HG02943 (cell line): ENCODE measurements around the gene LKAAEAR1.

Experiments used
- ATAC-seq: cut with Tn5 transposase; IDR thresholded peaks from one replicate; pipeline ENCODE4 v1.9.1; 2021; ENCODE audit warnings: mild to moderate bottlenecking, low read depth, moderate library complexity; ENCODE audit not compliant: unreplicated experiment

The LKAAEAR1 gene

DNA sequence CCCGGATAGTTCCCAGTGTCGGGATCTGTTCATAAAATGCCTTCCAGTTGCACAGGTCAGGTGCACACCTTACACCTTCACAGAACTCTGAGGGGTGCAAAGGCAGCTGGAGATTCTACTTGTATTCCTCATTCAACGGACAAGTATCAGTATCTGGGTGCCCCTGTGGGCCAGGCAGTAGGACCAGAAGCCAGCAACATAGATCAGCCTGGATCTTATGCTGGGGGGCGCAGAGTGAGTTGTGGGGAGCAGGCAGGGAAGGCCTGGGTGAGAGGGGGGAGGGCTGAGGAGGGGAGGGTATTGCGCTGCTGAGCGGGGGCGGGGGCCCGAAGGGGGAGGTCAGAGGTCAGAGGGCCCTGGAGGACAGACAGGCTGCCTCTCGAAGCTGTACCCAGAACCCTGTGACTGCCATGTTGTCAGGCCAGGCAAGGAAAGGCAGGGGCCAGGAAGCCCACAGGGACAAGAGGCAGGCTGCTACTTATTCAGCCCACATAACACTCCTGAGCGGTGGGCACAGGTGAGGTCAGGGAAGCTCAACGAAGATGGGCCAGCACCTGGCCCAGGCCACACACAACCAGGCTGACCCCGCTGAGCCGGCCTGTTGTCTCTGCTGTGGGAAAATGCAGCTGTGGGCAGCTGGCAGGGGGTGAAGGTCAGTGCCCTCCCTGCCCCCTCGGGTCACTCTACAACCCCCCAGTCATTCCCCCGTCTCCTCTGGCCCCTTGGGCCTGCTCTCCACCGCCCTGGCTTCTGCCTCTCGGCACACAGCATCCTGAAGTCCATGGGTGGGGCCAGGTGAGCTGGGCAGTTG is 3.2 kb downstream of the LKAAEAR1 start:
- ATAC-seq, result no peak

DNA sequence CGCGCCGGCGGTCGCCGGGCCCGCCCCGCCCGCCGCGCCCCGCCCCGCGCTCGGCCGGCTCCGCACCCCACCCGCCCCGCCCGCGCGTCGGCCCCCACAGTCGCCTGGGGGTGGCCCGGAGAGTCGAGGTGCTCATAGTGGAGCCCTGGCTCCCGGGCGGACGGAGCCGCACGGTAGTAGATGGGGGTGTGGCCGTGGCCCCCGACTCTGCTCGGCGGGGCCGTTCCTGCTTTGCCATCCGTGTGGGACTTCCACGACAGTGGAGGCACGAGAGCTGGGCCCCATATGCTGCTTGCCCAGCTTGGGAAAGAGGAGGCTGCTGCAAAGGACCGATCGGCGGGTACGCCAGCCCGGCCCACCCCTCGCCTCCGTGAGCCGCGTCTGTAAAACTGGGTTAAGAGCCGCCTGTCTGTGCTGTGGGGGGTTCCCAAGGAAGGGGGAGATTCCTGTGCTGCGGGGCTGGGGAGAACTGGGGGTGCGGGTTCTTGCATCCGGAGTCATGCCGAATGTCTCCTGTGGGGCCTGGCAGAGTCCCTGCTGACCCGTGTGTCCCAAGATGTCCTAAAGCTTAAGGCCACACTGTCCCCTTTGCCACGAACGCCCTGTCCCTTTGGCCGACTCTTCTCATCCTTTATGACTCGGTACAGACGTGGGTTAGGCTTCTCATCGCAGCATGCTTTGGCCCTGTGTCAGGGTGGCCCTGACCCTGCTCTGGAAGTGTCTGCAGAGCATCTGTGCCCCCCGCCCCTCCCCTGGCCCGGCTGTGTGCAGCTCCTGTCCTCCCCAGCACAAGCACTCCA is 4.0 kb downstream of the LKAAEAR1 start, which contains the start of gene OPRL1:
Gene OPRL1, plus strand, starts transcription at position 70 of the 800 bp plus-strand sequence. CDS start 12,639 bp downstream, outside the sequence.
- ATAC-seq, result no peak

DNA sequence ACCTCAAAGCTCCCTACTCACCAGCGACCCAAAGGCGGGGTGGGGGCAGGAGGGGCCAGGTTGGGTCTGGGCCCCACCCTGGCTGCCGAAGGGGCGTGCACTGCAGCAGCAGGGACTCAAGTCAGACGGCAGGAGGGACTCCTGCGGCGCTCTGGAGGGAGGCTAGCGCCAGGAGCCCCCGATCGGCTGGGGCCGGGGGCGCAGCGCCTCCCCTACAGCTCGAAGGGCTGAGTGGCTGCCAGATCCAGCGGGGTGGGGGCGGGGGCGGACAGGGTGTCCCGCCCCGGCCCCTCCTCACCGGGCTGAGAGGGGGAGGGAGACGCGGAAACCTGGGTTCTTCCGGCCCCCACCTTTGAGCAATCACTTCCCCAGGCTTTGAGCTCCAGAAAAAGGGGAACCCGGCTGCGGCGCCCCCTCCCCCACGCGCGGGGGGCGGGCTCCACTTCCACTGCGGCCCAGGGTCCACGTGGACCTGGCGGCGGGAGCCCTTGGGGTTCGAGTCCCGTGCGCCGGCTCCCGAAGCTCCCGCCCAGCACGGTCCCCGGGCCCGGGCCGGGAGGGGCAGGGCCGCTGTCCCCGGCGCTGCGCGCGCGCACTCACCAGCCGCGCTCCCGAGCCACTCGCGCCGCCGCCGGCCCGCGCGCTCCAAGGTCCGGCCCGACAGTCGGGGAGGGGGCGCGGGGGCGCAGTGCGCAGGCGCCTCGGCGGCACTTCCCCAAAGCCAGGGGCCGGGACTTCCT is 4.8 kb downstream of the LKAAEAR1 start, which contains the start of gene RGS19:
Gene RGS19, minus strand, starts transcription at position 246 of the 740 bp plus-strand sequence. CDS start 2,632 bp downstream, outside the sequence.
- ATAC-seq, result no peak

DNA sequence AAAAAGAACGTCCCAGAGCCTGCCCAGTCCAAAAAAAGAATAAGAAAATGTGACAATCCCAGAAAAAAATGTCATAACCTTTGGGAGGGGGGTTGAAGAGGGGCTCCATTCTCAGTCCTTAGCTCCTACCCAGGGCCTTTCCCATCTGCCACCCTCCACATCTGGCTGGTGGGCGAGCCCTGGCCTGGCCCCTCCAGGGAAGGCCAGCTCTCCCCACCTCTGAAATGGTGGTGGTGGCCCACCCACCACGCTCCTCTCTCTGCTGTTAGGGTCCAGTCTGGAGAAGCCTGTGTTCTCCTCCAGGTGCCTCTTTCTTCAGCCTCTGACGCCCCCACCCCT is 5.3 kb downstream of the LKAAEAR1 start:
- no peak for ATAC-seq

DNA sequence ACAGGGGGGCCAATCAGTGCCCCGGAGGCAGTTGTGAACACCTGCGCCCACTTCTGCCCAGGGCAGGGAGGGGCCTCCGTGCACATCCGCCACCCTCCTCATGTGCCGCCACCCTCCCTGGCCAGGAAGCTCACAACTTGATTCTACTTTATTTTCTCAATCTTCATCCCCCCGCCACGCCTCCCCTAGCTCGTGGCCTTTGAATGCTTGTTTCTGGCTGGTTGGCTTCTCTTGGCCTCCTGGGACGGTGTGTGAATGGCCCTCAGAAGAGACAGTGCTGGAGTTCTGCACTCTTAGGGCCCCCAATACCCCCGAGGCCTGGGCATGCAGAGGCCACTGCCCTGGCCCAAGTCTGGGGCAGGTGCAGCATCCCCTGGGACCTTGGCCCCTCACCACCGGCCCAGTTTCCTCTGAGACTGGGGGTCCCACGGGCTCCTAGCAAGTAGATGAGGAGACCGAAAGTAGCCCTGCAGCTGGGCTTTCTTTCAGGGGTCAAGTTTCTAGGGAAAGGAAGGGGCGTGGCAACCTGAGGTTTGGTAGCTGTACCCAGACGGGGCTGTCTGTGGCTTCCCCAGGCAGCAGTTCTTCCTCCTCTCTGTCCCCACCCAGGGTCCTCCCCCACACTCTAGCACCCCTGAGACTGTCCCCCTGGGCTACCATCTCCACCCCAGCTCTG is 6.2 kb downstream of the LKAAEAR1 start:
- no peak for ATAC-seq

DNA sequence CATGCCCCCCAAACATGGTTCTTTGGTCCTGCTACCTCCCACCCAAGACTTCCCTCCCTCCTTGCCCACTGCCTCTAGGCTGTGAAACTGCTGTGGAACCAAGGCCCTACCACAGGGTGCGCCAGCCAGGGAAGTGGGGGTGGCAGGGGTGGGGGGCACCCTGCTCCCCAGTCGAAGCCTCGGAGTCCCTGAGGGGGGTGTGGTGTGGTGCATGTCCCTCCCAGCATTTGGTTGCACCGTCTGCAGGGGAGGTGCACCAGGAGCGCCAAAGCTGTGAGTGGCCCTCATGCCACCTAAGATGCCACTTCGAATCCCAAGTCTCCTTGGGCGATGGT is 6.7 kb downstream of the LKAAEAR1 start:
- no peak for ATAC-seq

DNA sequence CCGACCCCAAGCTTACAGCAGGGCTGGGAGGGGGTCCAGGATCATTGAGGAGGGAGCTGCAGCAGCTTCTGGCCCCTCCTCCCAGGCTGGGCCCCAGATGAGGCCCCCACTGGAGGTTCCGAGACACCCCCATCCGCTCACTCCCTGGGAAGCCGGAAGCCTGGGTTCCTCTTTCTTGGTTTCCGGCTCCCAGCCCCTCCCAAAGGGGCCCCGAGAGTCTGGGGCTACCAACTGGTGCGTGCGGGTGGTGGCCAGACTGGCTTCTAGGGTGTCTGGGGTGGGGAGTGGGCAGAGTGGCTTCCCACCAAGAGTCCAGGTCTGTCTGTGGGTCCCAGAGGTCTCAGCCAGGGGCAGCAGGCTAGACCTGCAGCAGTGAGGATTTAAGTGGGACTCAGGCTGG is 7.1 kb downstream of the LKAAEAR1 start:
- ATAC-seq, result no peak

DNA sequence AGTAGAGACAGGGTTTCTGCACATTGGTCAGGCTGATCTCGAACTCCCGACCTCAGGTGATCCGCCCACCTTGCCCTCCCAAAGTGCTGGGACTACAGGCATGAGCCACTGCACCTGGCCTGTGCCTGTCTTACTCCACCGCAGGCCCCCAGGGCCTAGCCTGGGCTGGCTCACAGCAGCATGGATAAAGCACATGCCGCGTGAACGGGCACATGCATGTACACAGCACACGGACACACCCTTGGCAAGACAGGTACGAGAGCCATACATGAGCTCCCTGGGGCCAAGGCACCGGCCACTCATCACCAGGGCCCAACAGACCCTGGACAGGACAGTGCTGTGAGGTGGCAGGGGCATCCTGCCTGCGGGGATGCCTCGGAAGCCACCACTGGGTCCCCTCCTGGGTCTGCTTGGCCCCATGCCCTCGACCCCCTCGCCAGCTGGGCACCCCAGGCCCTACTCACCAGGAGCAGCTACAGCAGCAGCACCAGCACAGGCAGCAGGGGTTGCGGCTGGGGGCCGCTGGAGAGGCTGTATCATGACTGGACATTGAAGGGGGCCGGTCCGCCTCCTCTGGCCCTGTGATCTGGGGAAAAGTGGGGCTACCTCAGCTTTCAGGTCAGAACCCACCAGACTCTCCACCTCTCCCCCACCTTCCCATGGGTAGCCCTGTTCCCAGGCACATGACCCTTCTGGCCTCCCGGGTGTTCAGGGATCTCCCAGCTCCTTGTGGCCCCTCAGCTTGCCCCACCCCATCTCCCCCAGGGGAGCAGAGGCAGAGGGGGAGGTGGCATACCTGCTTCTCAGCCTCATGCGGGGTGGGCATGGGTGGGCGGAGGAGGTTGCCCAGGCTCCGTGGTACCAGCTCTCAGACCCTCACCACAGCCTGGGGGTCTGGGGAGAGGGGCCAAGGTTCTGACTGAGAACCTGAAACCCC is 7.9 kb downstream of the LKAAEAR1 start:
- no peak for ATAC-seq

DNA sequence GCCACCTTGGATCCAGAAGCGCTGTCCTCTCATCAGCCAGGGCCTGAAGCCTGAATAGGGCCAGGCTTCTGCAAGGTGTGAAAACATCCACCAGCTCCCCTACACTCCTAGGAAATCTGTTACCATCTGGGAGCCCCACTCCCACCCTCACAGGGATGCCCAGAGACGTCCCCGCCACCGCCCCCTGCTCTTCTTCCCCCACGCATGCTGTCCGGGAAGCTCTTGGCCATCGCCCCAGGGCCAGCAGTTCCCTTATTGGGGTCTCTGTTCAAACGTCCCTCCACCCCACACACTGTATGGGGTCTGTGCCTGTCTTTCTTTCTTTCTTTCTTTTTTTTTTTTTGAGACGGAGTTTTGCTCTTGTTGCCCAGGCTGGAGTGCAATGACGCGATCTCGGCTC is 8.6 kb downstream of the LKAAEAR1 start:
- no peak for ATAC-seq

DNA sequence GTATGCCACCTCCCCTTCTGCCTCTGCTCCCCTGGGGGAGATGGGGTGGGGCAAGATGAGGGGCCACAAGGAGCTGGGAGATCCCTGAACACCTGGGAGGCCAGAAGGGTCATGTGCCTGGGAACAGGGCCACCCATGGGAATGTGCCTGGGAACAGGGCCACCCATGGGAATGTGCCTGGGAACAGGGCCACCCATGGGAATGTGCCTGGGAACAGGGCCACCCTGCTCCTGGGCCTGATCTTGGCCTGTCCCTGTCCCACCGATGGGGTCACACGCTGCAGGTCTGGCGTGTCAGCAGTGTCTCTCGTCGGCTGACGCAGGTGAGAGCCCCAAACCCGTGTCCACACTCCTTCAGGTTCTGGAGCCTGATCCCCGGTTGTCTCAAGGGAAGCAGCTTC is 9.2 kb downstream of the LKAAEAR1 start:
- ATAC-seq, result no peak

DNA sequence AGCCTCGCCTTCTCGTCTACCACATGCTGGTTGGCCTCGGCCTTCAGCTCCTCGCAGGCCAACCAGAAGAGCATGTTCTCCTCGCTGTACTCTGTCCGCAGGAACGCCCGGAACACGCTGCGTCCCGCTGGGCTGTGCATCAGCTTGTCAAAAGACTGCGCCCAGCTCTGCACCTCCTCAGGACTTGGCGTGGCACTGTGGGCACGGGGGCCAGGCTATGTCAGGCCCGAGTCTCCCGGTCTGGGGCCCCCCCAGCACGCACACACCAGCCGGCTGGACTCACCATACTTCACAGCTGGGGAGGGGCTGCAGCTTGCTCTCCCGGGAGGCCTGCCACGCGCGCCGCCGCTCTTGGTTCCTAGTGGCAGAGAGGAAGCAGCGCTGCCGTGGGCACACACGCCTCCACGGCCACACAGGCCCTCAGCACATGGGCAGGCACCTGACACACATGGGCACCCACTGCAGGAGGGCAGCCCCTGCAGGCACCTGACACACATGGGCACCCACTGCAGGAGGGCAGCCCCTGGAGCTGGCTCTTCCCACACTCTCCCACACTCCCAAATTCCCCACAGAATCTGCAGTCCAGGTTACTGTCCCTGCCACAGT is 9.9 kb downstream of the LKAAEAR1 start:
- no peak for ATAC-seq

DNA sequence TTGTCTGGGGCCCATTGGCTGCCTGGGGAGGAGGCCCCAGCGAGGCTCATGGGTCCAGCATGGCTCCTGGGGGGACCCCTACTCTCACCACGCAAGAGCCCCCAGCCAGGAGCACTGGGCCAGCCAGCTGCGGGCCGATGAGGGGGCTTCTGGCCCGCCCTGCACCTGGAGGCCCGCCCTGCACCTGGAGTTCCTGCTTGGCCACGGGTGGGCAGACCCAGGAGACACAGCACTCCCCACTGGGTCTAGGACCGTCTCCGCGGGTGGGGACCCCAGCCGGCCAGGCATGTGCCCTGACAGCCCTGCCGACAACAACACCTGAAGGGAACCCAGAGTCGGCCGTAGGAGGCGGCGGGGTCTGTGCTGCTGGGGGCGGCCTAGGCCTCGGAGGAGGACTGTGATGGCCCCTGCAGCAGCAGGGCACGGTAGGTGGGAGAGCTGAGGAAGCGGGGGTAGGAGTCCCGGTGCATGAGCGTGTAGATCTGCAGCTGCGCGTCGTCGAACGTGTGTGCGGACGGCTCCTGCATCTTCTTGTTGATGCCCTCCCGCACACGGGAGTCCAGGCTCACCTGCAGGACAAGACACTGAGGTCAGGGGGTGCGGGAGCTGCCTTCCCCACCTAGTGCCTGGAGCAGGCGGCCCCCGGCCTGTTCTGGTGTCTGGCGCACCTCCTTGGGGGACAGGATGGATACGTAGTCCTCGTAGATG is 10.6 kb downstream of the LKAAEAR1 start:
- ATAC-seq, result no peak

DNA sequence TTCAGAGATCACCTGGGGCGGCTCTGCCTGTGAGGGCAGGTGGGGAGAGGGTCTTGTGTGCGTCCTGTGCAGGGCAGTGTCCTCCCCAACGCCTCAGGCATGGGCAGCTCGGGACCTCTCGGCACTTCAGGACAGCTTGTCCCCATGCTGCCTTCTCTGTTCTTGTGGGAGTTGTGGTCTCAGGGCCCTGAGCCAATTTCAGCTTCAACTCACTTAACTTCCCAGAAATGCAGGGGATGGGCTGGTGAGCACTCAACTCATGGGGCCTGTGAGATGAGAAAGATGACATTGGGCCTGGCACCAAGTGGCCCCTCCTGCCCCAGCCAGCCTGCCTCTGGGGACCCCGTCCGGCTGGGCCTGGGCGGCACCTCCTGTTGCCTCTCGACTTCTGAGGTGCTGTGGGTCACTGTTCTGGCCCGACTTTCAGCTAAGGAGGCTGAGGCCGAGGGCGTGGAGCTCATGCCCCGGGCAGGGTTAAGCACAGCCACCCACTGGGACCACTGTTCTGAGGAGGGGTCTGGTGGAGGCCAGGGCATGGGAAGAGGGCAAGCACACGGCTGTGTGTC is 11.6 kb downstream of the LKAAEAR1 start:
- no peak for ATAC-seq

DNA sequence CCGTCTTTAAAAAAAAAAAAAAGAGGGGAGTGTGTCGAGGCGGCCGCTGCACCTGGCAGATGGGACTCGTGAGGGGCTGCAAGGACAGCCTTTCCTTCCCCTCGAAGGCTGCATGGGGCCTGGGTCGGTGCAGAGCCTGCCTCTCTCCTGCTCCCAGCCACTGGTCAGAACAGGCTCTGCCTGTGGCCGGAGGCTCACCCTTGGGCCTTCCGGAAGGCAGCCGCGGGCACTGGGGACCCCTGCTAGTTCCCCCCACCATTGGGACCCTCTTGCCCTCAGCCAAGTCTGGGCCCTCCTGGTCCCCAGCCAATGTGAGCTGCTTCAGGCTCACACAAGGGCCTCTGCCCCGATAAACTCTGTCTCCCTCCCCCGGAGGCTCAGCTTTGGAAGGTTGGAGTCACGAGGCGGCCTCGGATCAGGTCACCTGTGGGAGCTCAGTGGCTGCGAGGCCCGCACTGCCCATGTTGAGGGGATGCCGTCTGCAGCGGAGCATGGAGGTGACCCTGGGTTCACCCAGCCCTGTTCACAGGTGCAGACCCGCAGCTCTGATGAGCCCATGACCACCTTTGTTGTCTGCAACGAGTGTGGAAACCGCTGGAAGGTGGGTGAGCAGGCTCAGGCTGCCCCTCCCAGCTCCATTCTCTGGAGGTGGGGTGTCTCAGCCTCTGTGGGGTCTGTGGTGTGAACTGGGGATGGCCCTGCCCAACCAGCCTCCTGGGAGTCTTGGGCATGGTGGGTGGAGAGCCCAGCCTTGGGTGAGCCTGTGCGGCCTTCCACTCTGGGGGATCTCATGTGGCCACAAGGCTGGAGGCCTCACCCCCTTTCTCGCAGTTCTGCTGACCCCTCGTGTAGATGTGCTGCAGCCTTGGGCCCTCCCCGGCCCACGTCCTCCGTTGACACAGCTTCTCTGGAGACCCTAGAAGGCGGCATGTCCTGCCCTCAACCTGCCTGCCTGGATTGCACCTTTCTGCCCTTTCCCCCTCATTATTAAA is 12.6 kb downstream of the LKAAEAR1 start:
- ATAC-seq, result no peak

DNA sequence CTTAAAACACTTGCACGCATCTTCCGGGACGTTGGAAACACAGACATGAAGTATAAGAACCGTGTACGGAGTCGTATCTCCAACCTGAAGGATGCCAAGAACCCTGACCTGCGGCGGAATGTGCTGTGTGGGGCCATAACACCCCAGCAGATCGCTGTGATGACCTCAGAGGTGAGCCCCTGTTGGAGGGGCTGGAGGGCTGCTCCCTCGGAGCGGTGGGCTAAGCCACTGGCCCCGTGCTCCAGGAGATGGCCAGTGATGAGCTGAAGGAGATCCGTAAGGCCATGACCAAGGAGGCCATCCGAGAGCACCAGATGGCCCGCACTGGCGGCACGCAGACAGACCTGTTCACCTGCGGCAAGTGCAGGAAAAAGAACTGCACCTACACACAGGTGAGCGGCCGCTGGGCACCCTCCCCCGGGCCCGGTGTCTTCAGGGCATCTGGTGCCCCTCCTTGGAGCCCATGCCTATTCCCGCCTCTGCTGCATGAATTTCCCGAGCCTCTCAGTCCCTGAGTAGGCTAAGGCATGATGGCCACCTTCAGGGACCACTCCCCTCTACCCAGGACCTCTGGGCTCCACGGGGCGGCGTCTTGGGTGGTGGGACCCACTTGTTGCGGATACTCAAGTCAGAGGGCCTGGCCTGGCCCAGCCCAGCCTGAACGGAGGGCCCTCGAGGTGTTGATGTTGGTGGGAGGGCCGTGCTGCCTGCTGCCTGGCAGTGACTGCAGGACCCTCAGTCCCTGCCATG is 13.8 kb downstream of the LKAAEAR1 start:
- ATAC-seq, result no peak

DNA sequence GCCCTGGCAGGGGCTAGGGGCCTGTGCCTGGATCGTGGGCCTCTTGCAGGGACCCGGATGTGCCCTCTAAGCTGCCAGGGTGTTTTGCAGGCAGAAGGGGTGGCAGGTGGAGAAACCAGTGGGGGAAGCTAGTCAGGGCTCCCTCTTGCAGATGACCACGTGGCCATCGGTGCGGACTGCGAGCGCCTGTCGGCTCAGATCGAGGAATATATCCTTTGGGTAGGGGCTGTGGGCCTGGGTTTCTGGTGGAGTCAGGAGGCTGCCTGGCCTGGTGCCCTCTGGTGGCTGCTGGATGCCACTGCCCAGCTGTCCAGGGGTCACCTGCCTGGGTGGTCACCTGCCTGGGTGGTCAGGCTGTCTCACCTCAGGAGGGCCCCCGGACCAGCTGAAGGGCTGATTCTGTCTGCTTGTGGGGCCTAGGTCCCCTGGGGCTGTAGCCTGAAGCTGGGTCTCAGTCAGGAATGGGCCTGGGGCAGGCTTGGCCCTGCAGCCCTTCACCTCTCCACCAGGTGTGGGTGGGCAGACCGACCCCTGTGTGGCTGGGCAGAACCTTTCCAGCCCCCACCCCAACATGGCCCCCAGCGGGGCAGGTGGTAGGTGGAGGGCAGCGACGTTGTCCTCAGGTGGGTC is 14.5 kb downstream of the LKAAEAR1 start:
- no peak for ATAC-seq
